Measurements from ENCODE around the gene LBX1.
A peak's percentile ranks its signal among the peaks of the same experiment; 100 is the strongest.

LBX1 gene, protein sequence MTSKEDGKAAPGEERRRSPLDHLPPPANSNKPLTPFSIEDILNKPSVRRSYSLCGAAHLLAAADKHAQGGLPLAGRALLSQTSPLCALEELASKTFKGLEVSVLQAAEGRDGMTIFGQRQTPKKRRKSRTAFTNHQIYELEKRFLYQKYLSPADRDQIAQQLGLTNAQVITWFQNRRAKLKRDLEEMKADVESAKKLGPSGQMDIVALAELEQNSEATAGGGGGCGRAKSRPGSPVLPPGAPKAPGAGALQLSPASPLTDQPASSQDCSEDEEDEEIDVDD

DNA sequence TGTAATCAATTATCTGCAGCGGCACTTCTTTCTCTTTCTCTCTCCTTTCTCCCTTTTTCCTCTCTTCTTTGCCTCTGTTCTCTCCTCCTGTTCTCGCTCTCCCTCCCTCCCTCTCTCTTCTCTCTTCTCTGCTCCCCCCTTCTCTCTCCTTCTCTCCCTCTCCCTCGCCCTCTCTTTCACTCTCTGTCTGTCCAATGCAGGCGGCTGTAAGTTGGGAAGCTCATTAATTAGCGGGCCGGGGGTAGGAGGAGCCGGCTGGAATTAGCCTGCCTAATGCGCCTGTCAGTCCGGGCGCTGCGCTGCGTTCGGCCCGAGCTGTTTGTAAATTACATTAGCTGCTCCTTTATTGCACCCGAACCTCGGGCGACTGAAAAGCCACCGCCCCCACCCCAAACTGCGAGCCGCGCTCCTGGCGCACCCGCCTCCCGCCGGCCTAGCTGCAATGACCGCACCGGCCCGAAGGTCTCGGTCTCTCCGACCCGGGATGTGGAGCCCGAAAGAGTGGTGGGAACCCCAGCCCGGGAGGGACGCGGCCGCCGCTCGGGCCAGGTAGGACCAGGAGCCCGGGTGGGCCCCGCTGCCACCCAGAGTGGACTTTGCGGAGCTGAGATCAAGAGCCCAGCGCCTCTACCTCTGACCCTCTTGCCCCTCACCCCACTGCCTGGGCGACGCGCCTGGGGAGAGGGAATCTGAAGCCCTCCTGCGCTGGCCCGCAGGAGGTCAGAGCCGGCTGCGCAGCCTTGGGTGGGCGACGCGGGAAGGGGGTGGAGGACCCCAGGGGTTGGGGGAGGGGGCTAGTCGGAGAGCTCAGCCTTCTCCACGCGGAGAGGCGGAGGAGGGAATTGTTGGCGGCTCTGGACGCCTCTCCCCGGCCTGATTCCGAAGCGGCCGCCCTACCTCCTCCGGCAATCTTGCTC, at the start of gene LBX1:
Gene LBX1, minus strand, starts transcription at position 198 of the 917 bp plus-strand sequence. CDS start 648 bp downstream, outside the sequence.
- FAIRE-seq, result no peak

DNA sequence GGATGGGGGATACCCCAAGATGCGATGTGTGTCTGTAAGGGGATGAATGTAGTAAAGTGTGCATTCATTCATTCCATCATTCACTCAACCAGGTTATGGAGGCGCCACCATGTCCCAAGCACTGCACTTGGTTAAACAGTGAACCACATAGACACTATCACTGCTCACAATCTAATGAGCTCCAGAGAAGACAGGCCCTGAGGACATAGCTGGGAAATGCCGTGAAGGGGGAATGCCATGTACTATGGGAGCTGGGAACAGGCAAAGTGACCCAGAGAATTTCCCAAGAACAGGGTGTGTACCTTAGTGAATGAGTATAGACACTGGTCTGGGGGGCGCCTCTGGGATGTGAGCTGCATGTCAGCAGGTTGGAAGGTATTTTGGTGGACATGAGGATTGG, 44.5 kb upstream of the LBX1 start:
- no peak for FAIRE-seq

DNA sequence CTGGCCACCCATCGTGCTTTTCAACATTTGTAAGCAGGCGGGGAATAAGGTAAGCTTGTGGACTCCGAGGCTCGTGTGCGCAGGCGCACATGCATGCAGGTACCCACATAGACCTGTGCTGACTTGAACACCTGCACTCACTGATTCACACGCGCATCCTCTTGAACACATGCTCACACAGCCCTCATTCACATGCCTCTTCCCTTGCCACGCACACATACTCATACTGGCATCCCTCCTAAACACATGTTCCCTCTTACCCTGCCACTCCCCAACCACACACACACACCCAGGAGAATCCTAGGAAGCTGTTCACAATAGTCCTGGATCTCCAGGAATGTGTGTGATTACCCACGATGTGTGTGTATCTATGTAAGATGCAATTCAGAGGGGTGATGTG, 44.1 kb upstream of the LBX1 start:
- no peak for FAIRE-seq

DNA sequence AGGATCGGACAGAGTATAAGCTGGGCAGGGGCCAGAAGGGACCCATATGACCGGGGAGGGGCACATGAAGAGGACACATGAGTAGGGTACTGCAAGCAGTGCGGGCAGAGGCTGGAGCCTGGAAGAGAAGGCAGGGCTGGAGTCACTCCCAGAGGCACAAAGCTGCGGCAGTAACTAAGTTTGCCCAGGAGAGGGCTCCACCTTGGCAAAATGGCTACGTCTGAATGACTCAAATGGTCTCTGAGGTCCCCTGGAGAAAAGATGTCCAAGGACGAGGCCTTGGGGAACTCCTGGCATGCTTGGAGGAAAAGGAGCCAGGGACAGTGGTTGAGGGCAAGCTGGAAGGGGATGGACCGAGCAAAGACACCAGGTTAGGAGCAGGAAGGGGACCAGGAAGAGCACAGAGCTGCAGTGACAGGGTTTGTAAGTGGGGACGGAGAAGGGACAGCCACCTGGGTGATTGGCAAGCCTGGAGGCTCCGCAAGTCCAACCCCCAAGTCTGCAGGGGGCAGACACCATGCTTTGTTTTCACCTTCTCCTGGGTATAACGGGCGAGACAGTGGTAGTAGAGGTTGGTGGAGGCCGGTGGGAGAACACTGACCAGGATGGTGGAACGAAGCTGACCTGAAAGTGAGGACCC, 43.1 kb upstream of the LBX1 start:
- FAIRE-seq, result peak; percentile 90

DNA sequence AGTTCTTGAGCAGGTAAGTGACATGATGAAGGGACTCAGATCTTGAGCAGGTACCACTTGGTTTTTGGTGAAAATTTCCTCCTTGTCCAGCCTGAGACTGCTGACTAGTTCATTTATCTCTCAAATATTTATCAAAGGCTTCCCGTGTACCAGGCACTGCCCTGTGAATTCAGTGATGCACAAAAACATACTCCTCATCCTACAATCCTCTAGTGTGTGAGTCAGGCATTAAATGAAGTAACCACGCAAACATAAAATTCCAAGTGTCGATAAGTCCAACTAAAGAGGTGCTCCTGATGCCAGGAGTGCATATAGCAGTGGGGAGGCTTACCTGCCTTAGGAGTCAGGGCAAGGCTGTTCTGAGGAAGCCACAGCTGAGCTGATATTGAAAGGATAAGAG, 41.5 kb upstream of the LBX1 start:
- FAIRE-seq, result no peak

DNA sequence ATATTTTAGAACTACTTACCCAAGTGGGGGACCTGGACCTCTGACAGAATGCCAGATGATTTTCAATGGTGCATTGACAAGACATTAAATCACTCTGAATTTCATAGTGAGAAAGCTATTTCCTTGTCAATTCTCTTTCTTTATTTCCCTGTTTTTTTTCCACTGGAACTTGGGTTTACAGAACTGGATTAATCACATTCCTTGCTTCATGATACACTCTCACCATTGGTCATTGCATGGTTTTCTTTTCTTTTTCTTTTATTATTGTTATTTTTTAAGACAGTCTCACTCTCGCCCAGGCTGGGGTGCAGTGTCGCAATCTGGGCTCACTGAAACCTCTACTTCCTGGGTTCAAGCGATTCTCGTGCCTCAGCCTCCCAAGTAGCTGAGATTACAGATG, 38.5 kb upstream of the LBX1 start:
- FAIRE-seq, result no peak

DNA sequence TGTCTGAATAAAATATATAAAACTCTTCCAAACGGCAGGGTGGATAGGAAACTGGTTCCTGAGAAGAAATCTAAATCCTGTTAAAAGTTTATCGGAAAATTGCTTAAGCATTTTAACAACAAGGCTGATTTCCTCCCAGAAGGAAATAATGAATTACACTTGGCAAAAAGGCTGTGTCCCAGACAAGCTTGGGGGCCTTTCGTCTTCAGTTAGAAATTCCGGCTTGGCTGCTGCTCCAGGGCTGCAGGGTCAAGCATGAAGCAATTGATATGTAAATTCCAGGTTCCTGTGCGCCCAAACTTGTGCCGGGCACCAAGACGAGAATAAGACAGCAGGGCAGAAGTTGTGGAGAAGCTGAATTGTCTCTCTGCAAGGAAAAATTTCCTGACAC, 38.0 kb upstream of the LBX1 start:
- FAIRE-seq, result no peak

DNA sequence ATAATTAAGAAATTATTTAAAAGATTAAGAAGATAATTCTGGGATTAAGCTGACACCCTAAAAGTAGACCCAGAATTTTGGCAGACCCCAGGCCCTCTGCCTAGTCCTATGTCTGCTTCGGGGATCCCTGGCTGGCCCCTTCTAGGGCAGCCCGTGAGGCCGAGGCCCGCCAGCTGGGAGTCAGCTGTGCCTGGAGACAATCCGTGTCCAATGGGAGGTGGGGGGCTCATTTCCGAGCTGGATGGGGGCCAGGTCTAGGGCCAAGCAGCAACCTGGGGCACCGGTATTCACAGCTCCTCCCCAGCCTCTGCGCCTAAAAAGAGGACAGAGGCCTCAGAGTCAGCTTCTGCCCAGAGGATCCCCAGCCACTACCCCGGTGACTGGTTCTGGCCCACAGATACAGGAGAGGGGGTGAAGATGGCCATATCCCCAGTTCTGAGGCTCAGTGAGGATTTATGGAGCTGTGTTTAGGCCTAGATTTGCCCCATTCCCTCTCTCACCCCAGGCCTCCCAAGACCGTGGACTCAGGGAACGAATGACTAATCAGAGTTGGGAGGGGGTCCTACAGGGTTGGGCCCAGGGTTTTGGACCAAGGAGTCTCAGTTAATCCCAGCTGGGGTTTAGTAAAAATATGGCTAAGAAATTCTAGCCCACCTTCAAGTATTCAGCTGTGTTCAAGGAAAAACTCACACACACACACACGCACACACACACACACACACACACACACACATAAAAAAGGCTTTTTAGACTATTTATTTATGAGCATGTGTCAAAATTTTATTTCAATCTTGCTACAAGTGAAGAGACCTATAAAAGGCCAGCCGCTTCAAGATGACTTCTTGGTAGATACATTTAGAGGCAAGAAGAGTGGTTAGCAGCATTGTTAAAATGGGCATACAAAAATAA, 37.4 kb upstream of the LBX1 start:
- FAIRE-seq, result no peak

DNA sequence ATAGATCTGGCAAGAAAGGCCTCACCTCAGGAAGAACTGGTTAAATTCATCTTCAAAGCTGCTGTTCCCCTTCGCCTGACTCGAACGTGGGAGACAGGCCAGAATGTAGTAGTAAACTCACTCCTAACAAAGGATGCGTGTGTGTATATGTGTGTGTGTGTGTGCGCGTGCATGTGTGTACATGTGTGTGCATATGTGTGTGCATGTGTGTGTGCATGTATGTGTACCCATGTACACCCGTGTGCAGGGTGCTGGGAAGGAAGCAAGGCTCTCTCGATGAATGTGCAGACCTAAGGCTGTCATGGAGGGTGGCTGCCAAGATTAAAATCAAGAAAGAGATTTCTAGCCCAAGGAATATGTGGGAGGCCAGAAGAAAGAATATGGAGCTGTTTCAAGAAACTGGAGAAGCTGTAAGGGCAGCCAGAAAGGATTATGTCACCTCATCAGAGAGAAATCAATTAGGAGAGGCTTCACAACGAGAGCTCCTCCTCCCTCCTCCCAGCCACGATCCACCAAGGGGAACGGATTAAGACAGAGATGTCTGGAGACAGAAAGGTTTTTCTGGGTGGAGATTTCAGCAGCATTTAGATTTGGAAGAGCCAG, 34.0 kb upstream of the LBX1 start:
- no peak for FAIRE-seq

DNA sequence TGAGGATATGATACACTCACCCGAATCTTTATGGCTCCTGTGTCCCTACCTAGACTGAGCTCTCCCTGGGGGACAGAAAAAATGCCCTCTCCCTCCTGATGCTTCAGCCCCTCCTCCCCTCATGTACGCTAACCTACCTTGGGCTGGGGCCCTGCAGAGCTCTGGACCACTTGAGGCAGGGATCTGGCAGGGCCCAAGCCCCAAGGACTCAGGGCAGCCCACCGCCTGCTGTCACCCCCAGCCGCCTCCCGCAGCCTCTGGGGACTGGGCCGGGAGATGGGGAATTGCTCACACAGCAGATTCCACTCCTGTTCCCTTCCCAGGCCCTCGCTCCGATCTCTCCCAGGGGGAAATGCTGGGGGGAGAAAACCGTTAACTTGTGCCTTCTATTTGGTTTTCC, 32.9 kb upstream of the LBX1 start:
- no peak for FAIRE-seq

DNA sequence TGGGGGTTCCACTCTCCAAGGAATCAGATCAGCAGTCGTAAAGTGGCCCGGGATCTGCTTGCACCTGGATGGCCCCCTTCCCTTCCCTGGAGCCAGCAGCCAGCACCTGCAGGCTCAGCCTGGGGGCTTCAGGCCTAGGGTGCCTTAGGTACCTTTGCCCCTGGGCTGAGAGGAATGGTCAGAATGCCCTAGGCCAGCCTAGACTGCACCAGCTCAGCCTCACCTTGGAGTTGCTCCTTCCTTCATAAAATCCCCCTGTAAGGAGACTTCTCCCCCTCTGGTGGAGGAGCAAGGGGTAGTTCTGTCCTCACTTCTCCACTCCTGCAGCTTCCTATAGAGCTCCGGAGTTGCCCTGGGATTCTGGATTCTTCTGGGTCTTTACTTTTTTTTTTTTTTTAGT, 32.4 kb upstream of the LBX1 start:
- FAIRE-seq, result no peak

DNA sequence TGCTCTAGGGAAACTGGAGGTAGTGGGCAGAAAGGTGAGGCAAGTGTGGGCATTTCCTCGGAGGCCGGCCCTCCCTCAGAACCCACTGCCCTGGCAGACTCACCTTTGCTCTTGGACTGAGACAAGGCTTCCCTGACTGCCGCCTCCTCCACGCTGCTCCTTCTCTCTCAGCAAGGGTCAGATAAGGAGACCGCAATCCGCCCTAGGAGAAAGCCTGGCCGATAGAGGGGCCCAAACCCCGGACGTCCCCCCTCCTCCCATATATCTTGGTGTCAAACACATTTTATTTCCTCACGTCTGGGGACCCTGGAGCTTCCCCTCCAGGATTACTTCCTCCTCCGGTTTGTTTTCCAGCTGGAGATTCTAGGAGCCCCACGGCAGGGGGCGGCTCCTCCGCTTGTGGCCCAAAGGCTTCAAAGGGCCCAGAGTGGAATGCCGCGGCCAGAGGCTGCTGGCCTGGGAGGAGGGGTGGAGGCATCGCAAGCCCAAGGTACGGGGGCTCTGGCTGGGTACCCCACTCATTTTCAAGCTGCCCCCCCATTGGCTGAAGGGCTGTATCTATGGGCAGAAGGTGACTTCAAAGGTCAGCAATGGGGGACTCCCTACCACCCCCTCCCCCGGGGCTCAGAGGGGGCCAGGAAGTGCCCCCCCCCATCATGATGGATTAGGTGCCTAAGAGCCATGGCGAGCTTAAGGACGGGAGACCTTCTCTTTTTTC, 31.7 kb upstream of the LBX1 start:
- no peak for FAIRE-seq

DNA sequence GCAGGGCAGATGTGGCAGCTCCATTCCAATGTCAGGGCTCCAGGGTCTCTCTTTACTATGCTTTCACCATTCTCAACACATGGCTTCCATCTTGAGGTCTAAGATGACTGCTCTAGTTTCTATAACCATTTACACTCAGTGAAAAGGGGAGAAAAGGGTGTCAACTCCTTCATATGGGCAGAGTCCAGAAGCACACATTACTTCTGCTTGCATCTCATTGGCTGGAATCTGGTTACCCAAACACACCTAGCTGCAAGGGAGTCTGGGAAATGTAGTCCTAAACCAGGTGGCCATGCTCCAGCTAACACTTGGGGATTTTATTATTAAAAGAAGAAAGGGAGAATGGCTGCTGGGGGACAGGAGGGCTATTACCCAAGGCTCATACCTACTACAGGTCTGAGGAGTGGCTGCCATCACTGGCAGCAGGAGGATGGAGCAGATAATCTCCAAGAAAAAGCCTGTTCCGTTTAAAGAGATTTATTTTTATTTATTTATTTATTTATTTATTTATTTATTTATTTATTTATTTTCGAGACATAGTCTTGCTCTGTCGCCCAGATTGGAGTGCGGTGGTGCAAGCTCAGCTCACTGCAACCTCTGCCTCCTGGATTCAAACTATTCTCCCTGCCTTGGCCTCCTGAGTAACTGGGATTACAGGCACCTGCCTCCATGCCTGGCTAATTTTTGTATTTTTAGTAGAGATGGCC, 29.1 kb upstream of the LBX1 start:
- no peak for FAIRE-seq

DNA sequence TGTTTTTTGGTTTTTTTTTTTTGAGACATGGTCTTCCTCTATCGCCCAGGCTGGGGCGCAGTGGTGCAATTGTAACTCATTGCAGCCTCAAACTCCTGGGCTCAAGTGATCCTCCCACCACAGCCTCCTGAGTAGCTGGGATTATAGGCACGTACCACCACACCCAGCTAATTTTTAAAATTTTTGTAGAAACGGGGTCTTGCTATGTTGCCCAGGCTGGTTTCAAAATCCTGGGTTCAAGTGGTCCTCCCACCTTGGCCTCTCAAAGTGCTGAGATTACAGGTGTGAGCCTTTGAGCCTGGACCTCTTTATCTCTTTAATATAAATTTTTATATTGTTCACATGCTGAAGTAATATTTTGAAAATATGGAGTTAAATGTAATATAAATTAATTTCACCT, 28.2 kb upstream of the LBX1 start:
- FAIRE-seq, result peak; percentile 17

DNA sequence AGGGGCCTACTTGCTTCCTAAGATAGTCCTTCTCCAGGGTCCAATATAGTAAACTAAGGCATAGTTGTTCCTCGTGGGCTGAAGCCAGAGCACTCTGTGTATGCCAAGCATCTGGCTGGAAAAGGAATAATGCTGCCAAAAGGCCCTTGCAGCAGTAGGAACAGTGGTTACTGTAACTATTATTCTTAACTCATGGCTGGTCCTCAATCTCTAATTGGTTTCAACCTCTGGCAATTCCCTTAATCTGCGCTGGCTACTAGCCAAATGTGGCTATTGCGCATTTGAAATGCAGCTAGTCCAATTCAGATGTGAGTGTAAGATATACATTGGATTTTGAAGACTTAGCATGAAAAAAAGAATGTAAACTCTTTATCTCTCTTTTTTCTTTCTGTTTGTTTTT, 27.8 kb upstream of the LBX1 start:
- FAIRE-seq, result no peak

DNA sequence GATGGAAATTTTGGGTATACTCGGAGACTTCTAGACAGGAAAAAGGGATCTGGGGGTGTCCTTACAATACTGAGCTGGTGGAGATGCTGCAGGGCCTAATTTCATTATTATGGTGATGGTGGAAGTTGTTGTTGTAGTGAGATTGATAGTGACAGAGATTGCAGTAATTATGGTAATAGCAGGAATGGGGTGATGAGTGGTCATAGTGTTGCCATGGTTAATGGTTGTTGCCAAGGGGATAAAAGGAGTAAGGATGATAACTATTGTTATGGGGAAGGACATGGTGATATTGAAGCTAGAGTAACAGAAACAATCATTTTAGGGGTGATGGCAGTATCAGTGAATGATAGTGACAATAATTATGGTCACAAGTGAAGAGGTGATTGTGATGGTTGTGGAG, 27.1 kb upstream of the LBX1 start:
- FAIRE-seq, result no peak

DNA sequence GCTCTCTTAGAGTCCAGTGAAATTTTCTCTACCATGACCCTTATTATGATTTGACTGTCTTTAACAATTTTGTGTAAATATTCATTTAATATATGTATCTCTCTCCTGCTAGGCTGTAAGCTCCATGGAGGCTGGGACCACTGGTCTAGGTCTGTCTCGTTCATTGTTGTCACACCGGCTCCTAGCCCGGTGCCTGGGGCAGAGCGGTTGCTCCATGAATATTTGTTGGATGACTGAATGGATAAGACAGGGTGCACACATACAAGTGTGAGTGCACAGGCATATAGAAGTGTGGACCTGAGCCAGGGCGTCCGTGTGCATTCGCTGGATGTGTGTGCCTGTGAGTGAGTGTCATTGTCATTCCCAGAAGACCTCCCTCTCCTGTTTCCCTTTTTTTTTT, 20.9 kb upstream of the LBX1 start:
- FAIRE-seq, result no peak

DNA sequence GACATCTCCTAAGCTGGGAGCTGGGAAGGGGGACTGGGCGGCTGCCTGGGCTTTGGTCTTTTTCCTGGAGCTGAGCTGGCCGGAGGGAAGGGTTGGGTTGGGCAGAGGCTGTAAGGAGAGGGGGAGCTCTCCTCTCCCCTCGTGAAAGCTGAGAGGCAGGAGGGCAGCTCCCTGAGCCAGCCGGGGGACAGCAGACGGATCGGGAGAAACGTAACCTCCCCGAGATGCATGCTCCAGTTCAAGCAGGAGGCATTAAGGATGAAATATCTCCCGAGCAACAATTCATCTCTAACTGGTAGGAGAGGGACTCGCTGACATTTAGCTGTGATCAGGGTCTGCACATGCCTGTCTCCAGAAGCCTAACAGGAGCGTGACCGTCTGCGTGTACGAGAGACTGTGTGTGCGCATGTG, 19.9 kb upstream of the LBX1 start:
- FAIRE-seq, result no peak

DNA sequence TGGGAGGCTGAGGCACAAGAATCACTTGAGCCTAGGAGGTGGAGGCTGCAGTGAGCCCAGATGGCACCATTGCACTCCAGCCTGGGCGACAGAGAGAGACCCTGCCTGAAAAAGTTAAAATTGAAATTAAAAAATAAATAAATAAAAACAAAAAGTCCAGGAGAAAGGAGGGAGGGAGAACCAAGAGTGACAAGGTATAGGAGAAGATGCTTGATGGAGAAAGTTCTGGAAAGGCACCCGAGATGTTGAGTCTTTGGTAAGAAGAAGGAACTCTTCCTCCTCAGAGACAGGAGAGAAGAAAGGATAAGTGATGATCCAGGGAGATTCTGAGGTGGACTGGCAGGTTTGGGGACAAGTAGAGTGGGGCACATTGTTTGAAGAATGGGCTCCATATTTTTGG, 17.4 kb upstream of the LBX1 start:
- FAIRE-seq, result no peak

DNA sequence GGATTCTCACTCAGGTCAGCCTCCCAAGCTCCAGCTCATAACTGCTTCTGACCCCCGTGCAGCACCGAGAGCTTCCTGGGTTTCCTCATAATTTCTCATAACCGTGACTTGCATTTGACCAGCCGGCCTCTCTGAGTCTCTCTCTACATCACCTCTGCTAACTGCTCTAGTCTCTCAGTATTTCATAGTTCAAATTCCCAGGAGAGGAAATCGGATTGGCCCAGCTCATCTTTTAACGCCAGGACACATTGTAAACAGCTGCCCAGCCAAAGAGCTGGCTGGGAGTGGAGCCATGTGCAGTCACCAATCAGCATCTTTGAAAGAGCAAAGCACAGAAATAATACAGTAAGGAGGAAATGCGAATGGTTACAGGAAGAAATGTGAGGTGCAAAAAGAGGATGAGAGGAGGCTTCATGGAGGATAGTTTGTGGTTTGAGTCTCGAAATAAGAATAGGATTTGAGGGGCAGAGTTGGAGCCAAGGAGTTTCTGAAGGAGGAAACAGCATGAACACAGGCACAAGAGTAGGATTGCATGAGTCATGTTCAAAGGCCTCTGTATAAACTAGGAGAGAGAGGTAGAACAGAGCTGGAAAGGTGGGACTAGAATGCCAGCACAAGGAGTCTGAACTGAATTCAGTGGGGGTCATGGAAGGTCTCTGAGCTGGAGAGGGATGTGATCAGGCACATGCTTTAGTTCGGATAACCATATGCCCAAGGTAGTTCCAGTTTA, 15.2 kb upstream of the LBX1 start:
- no peak for FAIRE-seq

All from G401.6 (cell line).